Measurements from ENCODE around the gene PRKG1.

The PRKG1 gene

DNA sequence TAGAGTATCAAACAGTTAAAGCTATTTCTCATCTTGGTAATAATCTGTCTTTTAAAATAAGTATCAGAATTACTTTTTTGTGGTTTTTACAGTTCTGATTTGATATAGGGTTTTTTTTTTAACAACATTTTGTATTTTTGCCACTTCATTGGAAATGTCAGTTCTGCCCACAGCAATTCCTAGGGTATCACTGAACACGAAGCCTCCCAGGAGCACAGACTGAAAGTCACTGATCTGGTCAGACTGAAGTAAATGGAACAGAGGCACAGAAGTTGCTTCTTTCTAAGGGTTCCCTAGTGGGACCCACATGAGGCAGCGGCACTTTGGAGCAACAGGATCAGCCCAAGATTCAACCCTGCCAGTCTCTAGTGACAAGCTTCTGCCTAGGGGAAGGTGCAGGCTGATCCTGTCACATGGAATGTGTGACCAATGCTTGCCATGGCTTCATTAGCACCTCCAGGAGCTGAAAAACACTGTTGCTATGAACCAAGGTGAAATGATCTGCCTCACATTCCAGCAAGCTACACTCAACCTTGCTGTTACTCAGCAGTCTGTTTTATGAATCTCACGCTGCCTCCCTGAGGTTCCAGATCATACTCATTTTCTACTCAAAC, 898.6 kb downstream of the PRKG1 start:
- Mint-ChIP-seq H3K27me3 (no peaks in the 10 kb centered on the region), H3K4me3 (no peak overlapping the region), H3K27ac (no peak overlapping the region), H3K36me3 (ENCODE audit: insufficient read depth) (no peaks in the 10 kb centered on the region), H3K4me1 (ENCODE audit: low read depth in 2 of 2) (no peaks in the 10 kb centered on the region), H3K9me3 (peaks cover 2% of the 10 kb centered on the region in 2 donors)
- ATAC-seq (replicated peaks) (no peak), DNase-seq (no peak)

GRCh38 chr10:51980752-51981151, 906.5 kb downstream of the PRKG1 start:
- no peaks in the 10 kb centered on the region for H3K9me3 Mint-ChIP-seq
- H3K4me3 Mint-ChIP-seq = no peak overlapping the region
- H3K36me3 Mint-ChIP-seq (ENCODE audit: insufficient read depth) = no peaks in the 10 kb centered on the region
- H3K4me1 Mint-ChIP-seq (ENCODE audit: low read depth in 2 of 2) = no peaks in the 10 kb centered on the region
- no peak overlapping the region for H3K27ac Mint-ChIP-seq
- ATAC-seq (replicated peaks) (no peak), DNase-seq (no peak)
- no peaks in the 10 kb centered on the region for H3K27me3 Mint-ChIP-seq

DNA sequence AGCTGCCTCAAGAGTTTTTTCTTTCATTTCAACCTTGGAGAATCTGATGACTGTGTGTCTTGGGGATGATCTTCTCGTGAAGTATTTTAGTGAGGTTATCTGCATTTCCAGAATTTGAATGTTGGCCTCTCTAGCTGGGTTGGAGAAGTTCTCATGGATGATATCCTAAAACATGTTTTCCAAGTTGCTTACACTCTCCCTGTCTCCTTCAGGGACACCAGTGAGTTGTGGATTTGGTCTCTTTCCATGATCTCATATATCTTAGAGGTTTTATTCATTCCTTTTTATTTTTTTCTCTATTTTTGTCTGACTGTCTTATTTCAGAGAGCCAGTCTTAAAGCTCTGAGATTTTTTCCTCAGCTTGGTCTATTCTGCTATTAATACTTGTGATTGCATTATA, 907.4 kb downstream of the PRKG1 start:
- no peak overlapping the region for H3K4me3 Mint-ChIP-seq
- H3K36me3 Mint-ChIP-seq (ENCODE audit: insufficient read depth) = no peaks in the 10 kb centered on the region
- no peaks in the 10 kb centered on the region for H3K4me1 Mint-ChIP-seq (ENCODE audit: low read depth in 2 of 2)
- no peaks in the 10 kb centered on the region for H3K9me3 Mint-ChIP-seq
- DNase-seq = no peak
- H3K27ac Mint-ChIP-seq = no peak overlapping the region
- no peaks in the 10 kb centered on the region for H3K27me3 Mint-ChIP-seq
- no peak for ATAC-seq (replicated peaks)

DNA sequence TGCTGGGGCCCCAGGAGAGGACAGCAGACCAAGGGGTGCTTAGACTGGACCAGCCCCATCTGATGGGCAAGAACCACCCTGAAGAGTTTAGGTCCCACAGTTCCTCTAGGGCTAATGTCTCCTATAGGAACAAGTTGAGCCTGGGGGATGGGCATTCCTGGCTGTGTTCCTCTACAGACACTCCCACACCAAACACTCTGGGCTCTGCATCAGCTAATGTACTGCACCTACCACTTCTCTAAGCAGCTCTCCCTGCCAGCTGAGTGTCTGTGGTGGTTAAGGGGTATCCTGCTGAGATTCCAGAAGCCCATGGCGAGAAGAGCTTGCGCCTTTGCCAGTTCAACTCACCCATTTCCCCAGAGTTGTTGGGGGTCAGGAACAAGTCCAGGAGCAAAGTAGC, 909.2 kb downstream of the PRKG1 start:
- Mint-ChIP-seq H3K36me3 (ENCODE audit: insufficient read depth) (no peaks in the 10 kb centered on the region), H3K9me3 (no peaks in the 10 kb centered on the region), H3K27me3 (no peaks in the 10 kb centered on the region), H3K4me3 (no peak overlapping the region), H3K4me1 (ENCODE audit: low read depth in 2 of 2) (no peaks in the 10 kb centered on the region), H3K27ac (no peak overlapping the region)
- DNase-seq = no peak
- no peak for ATAC-seq (replicated peaks)

DNA sequence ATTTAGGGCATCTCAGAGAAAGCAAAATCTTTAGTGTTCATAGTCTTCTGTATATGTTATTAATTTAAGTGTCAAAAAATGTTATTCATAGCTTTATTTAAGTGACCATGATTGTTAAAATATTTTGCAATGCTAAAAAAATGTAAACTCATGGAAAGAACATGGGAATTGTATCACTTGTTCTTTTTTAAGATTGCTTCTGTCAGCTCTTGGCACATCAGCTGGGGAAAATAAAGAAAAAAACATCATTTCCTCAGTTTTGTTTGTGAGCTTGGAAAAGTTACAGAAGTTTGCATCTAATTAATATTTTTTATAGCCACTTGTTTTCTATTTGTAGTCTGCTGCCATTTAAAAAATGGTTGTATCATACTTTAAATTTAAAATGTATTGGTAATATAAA, 911.0 kb downstream of the PRKG1 start:
- Mint-ChIP-seq H3K36me3 (ENCODE audit: insufficient read depth) (no peaks in the 10 kb centered on the region), H3K4me1 (ENCODE audit: low read depth in 2 of 2) (no peaks in the 10 kb centered on the region), H3K27ac (no peak overlapping the region), H3K9me3 (no peaks in the 10 kb centered on the region), H3K27me3 (no peaks in the 10 kb centered on the region), H3K4me3 (no peak overlapping the region)
- ATAC-seq (replicated peaks) = no peak
- DNase-seq = no peak

DNA sequence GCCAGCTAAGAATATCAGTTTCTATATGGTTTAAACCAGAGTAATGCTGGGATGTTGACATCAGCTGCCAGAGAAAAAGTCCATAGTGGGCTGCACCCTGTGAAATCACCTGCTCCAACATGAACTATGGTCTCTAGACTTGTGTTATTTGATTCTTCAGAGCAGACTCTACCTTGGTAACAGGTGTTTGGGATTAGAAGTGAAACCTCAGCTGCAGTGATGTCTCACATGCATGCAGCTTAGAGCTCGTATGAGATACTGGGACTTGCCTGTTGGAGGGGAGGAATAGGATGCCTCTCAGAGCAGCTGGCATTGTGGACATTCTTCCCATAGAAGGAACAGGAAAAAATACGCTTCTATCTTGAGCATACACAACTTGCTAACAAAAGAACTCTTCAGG, 912.2 kb downstream of the PRKG1 start:
- H3K27ac Mint-ChIP-seq = no peak overlapping the region
- H3K4me1 Mint-ChIP-seq (ENCODE audit: low read depth in 2 of 2) = no peaks in the 10 kb centered on the region
- no peak overlapping the region for H3K4me3 Mint-ChIP-seq
- DNase-seq = no peak
- H3K27me3 Mint-ChIP-seq = no peaks in the 10 kb centered on the region
- H3K9me3 Mint-ChIP-seq = no peaks in the 10 kb centered on the region
- no peaks in the 10 kb centered on the region for H3K36me3 Mint-ChIP-seq (ENCODE audit: insufficient read depth)
- no peak for ATAC-seq (replicated peaks)

GRCh38 chr10:51993475-51993874, 919.2 kb downstream of the PRKG1 start:
- Mint-ChIP-seq H3K9me3 (peaks cover 0 to 3% of the 10 kb centered on the region in 2 donors), H3K4me3 (no peak overlapping the region), H3K4me1 (ENCODE audit: low read depth in 2 of 2) (no peaks in the 10 kb centered on the region), H3K27me3 (no peaks in the 10 kb centered on the region), H3K36me3 (ENCODE audit: insufficient read depth) (no peaks in the 10 kb centered on the region), H3K27ac (no peak overlapping the region)
- ATAC-seq (replicated peaks) (no peak), DNase-seq (no peak)

DNA sequence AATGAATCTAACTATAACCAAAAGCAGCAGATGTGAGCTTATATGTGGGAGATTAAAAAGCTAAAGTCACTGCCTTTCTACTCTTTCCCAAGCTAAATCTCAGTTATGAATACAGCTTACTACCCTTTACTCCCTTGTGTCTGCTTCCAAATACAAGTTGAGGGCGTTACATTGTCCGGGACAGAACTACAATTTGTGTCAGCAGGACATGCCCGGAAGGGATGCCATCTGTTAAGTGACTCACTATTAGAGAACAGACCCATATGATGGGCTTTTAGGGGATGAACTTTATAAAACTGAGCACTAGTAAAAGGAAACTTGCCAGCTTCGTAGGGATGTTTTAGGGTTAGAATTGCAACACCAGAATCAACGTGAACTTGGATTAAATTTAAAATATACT, 924.8 kb downstream of the PRKG1 start:
- no peaks in the 10 kb centered on the region for H3K9me3 Mint-ChIP-seq
- no peaks in the 10 kb centered on the region for H3K36me3 Mint-ChIP-seq (ENCODE audit: insufficient read depth)
- DNase-seq = no peak
- H3K27me3 Mint-ChIP-seq = no peaks in the 10 kb centered on the region
- no peak for ATAC-seq (replicated peaks)
- H3K4me3 Mint-ChIP-seq = no peak overlapping the region
- no peaks in the 10 kb centered on the region for H3K4me1 Mint-ChIP-seq (ENCODE audit: low read depth in 2 of 2)
- H3K27ac Mint-ChIP-seq = no peak overlapping the region

DNA sequence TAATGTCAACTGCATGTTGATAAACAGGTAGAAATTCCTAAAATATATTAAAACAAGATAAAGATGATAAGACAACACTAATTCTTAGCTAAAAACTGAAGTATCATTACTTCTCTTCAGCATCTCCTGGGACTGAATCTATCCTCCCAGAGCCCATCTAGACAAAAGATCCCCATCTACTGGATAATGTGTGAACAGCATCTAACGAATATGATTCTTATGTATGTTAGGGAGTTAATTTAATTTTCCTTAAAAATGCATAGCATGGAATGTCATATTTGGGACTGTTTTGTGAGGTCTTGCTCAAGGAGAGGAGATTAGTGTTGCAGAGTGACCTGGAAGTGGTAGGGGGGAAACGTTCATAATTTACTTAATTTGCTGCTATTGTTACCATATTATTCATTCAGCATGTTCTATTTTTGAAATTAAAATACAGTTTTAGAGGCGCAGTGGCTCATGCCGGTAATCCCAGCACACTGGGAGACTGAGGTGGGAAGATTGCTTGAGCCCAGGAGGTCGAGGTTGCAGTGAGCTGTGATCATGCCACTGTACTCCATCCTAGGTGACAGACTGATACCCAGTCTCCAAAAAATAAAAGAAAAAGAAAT, 930.2 kb downstream of the PRKG1 start:
- no peak for ATAC-seq (replicated peaks)
- no peak overlapping the region for H3K4me3 Mint-ChIP-seq

DNA sequence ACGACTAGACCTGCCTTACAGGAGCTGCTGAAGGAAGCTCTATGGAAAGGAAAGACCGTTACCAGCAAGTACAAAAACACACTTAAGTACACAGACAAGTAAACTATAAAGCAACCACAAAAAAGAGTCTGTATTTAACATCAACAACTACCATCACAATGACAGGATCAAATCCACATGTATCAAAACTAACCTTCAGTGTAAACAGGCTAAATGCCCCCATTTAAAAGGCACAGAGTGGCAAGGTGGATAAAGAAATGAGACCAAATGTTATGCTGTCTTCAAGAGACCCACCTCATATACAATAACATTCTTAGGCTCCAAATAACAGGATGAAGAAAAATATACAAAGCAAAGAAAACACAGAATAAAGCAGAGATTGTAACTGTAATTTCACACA, 932.8 kb downstream of the PRKG1 start:
- Mint-ChIP-seq H3K36me3 (ENCODE audit: insufficient read depth) (no peaks in the 10 kb centered on the region), H3K4me3 (no peak overlapping the region), H3K27ac (no peak overlapping the region), H3K4me1 (ENCODE audit: low read depth in 2 of 2) (no peaks in the 10 kb centered on the region), H3K27me3 (no peaks in the 10 kb centered on the region), H3K9me3 (peaks cover 9 to 24% of the 10 kb centered on the region in 2 donors)
- ATAC-seq (replicated peaks) = no peak
- no peak for DNase-seq

More for the DNA sequence above, 930.2 kb downstream of the PRKG1 start:
- no peaks in the 10 kb centered on the region for H3K36me3 Mint-ChIP-seq (ENCODE audit: insufficient read depth)
- DNase-seq = no peak
- no peaks in the 10 kb centered on the region for H3K27me3 Mint-ChIP-seq
- peaks cover 4 to 17% of the 10 kb centered on the region in 2 donors for H3K9me3 Mint-ChIP-seq
- no peaks in the 10 kb centered on the region for H3K4me1 Mint-ChIP-seq (ENCODE audit: low read depth in 2 of 2)
- H3K27ac Mint-ChIP-seq = no peak overlapping the region

DNA sequence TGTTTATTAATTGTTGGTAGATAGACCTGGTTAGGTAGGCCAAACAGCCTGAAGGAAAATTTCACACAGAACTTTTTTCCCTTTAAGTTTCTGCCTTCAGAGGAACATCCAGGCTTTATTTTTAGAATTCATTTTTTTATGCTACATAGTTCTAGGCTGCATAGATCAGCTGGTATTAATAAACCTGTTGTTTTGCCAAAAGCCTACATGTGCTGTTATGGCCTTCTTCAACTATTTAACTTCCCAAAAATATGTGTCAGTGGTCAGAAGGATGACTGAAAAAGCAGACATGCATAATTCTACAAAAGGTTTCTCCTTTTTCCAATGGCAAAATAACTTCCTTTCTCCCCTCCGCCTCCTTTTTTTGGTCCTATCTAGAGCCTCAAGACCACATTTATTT, 936.8 kb downstream of the PRKG1 start:
- DNase-seq (no peak), ATAC-seq (replicated peaks) (no peak)
- Mint-ChIP-seq H3K4me3 (no peak overlapping the region), H3K9me3 (peaks cover 9 to 25% of the 10 kb centered on the region in 2 donors), H3K36me3 (ENCODE audit: insufficient read depth) (no peaks in the 10 kb centered on the region), H3K27ac (no peak overlapping the region), H3K4me1 (ENCODE audit: low read depth in 2 of 2) (no peaks in the 10 kb centered on the region), H3K27me3 (no peaks in the 10 kb centered on the region)

- no peak overlapping the region for H3K27ac Mint-ChIP-seq
- H3K9me3 Mint-ChIP-seq = no peaks in the 10 kb centered on the region
- no peaks in the 10 kb centered on the region for H3K36me3 Mint-ChIP-seq (ENCODE audit: insufficient read depth)
- H3K4me3 Mint-ChIP-seq = no peak overlapping the region
- H3K27me3 Mint-ChIP-seq = no peaks in the 10 kb centered on the region
- DNase-seq = no peak
- ATAC-seq (replicated peaks) = no peak
- no peaks in the 10 kb centered on the region for H3K4me1 Mint-ChIP-seq (ENCODE audit: low read depth in 2 of 2)
Measured at GRCh38 chr10:52019077-52019555, 944.8 kb downstream of the PRKG1 start.

GRCh38 chr10:52019656-52020055, 945.4 kb downstream of the PRKG1 start:
- Mint-ChIP-seq H3K4me1 (ENCODE audit: low read depth in 2 of 2) (no peaks in the 10 kb centered on the region), H3K36me3 (ENCODE audit: insufficient read depth) (no peaks in the 10 kb centered on the region), H3K27me3 (no peaks in the 10 kb centered on the region), H3K4me3 (no peak overlapping the region), H3K27ac (no peak overlapping the region), H3K9me3 (no peaks in the 10 kb centered on the region)
- DNase-seq = no peak
- ATAC-seq (replicated peaks) = no peak

- no peak for DNase-seq
- no peaks in the 10 kb centered on the region for H3K27me3 Mint-ChIP-seq
- no peak for ATAC-seq (replicated peaks)
- H3K9me3 Mint-ChIP-seq = no peaks in the 10 kb centered on the region
- no peak overlapping the region for H3K27ac Mint-ChIP-seq
- no peak overlapping the region for H3K4me3 Mint-ChIP-seq
- no peaks in the 10 kb centered on the region for H3K4me1 Mint-ChIP-seq (ENCODE audit: low read depth in 2 of 2)
- H3K36me3 Mint-ChIP-seq (ENCODE audit: insufficient read depth) = no peaks in the 10 kb centered on the region
Measured at GRCh38 chr10:52020173-52020572, 945.9 kb downstream of the PRKG1 start.

Measured in effector memory CD8-positive, alpha-beta T cell (primary cell).